ENCODE data around the gene SMG6. TPM values are rescaled to one million over a fixed set of nuclear protein-coding genes. Genes with fewer than 3 reads are reported as not detected.

The SMG6 gene
- total RNA-seq, 2 experiments from 2014 or later = 39.3 to 39.7 TPM

DNA sequence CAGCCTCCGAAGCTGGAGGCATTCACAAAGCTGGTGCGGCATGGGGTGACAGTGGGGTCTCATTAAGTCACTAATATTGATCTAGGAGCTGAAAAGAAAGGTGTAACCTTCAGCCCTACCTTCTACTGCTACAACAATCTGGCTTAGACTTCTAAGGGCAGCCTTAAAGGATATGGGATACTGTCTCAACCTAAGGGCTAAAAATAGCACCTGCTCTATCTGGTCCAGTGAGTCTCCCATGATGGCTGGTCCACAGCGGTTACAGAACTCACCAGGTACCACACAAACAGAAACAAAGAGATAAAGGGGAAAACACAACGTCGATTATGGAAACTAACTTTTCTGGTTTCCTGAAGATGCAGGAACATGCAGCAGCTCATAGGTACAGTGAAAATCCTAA, 115.8 kb downstream of the SMG6 start:
- no peak overlapping the region for H3K27ac ChIP-seq (ENCODE audit: low read depth in 1 of 2, low read length in 2 of 2)
- Mint-ChIP-seq H3K4me3 (no peak overlapping the region), H3K9me3 (no peaks in the 10 kb centered on the region), H3K36me3 (ENCODE audit: low read depth) (peaks cover 77% of the 10 kb centered on the region), H3K27me3 (no peaks in the 10 kb centered on the region), H3K4me1 (ENCODE audit: low read depth) (peaks cover 30% of the 10 kb centered on the region), H3K27ac (no peak overlapping the region)
- peaks cover 55% of the 10 kb centered on the region for H3K36me3 ChIP-seq (ENCODE audit: insufficient read depth, low read length)
- intact Hi-C loops (cut with DNase I, micrococcal nuclease) = no loop called here
- DNase-seq (no peak), ATAC-seq (ENCODE audit: poor library complexity) (no peak)
- TF ChIP-seq, protein P1, sequence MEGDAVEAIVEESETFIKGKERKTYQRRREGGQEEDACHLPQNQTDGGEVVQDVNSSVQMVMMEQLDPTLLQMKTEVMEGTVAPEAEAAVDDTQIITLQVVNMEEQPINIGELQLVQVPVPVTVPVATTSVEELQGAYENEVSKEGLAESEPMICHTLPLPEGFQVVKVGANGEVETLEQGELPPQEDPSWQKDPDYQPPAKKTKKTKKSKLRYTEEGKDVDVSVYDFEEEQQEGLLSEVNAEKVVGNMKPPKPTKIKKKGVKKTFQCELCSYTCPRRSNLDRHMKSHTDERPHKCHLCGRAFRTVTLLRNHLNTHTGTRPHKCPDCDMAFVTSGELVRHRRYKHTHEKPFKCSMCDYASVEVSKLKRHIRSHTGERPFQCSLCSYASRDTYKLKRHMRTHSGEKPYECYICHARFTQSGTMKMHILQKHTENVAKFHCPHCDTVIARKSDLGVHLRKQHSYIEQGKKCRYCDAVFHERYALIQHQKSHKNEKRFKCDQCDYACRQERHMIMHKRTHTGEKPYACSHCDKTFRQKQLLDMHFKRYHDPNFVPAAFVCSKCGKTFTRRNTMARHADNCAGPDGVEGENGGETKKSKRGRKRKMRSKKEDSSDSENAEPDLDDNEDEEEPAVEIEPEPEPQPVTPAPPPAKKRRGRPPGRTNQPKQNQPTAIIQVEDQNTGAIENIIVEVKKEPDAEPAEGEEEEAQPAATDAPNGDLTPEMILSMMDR (IDR thresholded peaks at IDR 0.05) = no peak
- H3K27me3 ChIP-seq (ENCODE audit: control insufficient read depth in 1 of 2, insufficient read depth in 2 of 2, low read length in 2 of 2) = no peaks in the 10 kb centered on the region
- peaks cover 20% of the 10 kb centered on the region for H3K4me1 ChIP-seq (ENCODE audit: insufficient read depth, low read length)
- H3K4me3 ChIP-seq (ENCODE audit: low read length) = no peak overlapping the region
- CTCF ChIA-PET = interaction anchor here (0.9 kb wide), 1 partner anchor 44 kb away, joined by 3 read pairs; no protein-coding TSS in a partner anchor
- POLR2A ChIA-PET = no interaction called here
- H3K9me3 ChIP-seq (ENCODE audit: control insufficient read depth in 1 of 2, insufficient read depth in 1 of 2, low read length in 2 of 2) = no peaks in the 10 kb centered on the region

DNA sequence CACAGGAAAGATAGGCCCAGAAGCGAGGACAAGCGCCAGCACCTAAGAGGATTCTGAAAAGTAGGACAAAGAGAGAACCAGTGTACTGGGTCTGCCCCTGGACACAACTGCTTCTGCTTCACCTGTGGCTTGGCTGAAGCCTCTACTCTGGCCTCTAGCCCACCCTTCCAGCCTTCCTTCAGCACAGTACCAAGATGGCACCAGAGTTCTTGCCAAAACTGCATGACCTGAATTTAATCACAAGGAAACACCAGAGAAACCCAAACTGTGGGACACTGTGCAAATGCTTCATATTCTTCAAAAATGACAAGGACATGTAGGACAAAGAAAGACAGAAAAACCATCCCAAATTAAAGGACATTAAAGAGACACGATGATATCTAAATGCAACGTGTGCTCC, 116.6 kb downstream of the SMG6 start:
- Mint-ChIP-seq H3K27ac (no peak overlapping the region), H3K27me3 (no peaks in the 10 kb centered on the region), H3K9me3 (no peaks in the 10 kb centered on the region), H3K36me3 (ENCODE audit: low read depth) (peaks cover 77% of the 10 kb centered on the region), H3K4me3 (no peak overlapping the region), H3K4me1 (ENCODE audit: low read depth) (peaks cover 21% of the 10 kb centered on the region)
- H3K4me3 ChIP-seq (ENCODE audit: low read length) = no peak overlapping the region
- no peak overlapping the region for H3K27ac ChIP-seq (ENCODE audit: low read depth in 1 of 2, low read length in 2 of 2)
- intact Hi-C loops (cut with DNase I, micrococcal nuclease) = no loop called here
- no peak for DNase-seq
- H3K36me3 ChIP-seq (ENCODE audit: insufficient read depth, low read length) = peaks cover 63% of the 10 kb centered on the region
- H3K9me3 ChIP-seq (ENCODE audit: control insufficient read depth in 1 of 2, insufficient read depth in 1 of 2, low read length in 2 of 2) = no peaks in the 10 kb centered on the region
- H3K4me1 ChIP-seq (ENCODE audit: insufficient read depth, low read length) = peaks cover 11% of the 10 kb centered on the region
- no peaks in the 10 kb centered on the region for H3K27me3 ChIP-seq (ENCODE audit: control insufficient read depth in 1 of 2, insufficient read depth in 2 of 2, low read length in 2 of 2)
- CTCF ChIA-PET = no interaction called here
- POLR2A ChIA-PET = no interaction called here
- TF ChIP-seq, protein P1 (IDR thresholded peaks at IDR 0.05) = no peak
- ATAC-seq (ENCODE audit: poor library complexity) = no peak

DNA sequence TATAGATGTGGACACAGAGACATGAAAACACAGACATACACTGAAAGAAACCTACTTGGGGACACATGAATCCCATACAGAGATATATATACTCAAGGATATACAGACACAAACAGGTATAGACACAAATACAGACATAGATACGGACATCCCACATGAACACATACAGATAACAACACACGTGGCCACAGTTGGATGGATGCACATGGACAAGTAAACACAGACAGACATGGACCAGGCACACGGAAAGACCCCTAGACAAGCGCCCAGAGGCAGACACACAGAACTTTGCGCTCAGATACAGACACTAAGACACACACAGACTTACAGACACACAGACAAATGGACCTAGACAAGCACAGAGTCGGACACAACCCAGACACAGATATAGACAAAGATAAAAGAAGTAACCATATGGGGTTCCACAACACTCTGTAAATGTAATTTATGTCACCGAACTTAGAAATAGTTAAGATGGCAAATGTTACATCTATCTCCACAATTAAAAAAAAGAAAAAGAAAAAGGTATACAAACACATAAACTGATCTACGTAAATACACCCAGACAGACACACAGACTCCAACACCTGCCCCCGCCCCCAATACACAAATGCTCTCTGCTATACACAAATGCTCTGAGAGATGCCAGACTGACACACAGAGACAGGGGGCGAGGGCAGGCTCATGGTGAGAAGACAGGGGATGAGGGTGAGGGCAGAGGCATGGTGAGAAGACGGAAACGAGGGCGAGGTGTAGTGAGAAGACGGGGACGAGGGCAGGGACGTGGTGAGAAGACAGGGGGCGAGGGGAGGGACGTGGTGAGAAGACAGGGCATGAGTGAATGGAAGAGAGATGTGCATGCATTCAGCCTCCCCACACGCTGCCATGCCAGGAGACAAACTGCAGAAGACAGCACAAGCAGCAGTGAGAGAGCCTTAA, 118.3 kb downstream of the SMG6 start:
- DNase-seq = peak in 1 of 14 experiments; percentile 23
- peaks cover 85% of the 10 kb centered on the region for H3K36me3 Mint-ChIP-seq (ENCODE audit: low read depth)

More for the DNA sequence above, 118.3 kb downstream of the SMG6 start:
- TF ChIP-seq, protein P1 (IDR thresholded peaks at IDR 0.05) = no peak
- no peaks in the 10 kb centered on the region for H3K27me3 ChIP-seq (ENCODE audit: control insufficient read depth in 1 of 2, insufficient read depth in 2 of 2, low read length in 2 of 2)
- H3K4me1 ChIP-seq (ENCODE audit: insufficient read depth, low read length) = peaks cover 5% of the 10 kb centered on the region
- ChIA-PET CTCF (no interaction called here), POLR2A (no interaction called here)
- intact Hi-C loops (cut with DNase I, micrococcal nuclease) = no loop called here
- Mint-ChIP-seq H3K27me3 (no peaks in the 10 kb centered on the region), H3K27ac (no peak overlapping the region), H3K4me3 (no peak overlapping the region), H3K9me3 (no peaks in the 10 kb centered on the region), H3K4me1 (ENCODE audit: low read depth) (peaks cover 6% of the 10 kb centered on the region)
- no peak overlapping the region for H3K4me3 ChIP-seq (ENCODE audit: low read length)
- no peak overlapping the region for H3K27ac ChIP-seq (ENCODE audit: low read depth in 1 of 2, low read length in 2 of 2)
- peaks cover 73% of the 10 kb centered on the region for H3K36me3 ChIP-seq (ENCODE audit: insufficient read depth, low read length)
- no peaks in the 10 kb centered on the region for H3K9me3 ChIP-seq (ENCODE audit: control insufficient read depth in 1 of 2, insufficient read depth in 1 of 2, low read length in 2 of 2)
- ATAC-seq (ENCODE audit: poor library complexity) = no peak

Measured in CD4-positive, alpha-beta T cell (primary cell).